CMK (cell line): ENCODE measurements around the gene MAP2K5.

Source experiments
- DNase-seq: peaks from one replicate; pipeline ENCODE4 v3.0.0-alpha.2; 2010; ENCODE audit warnings: low read depth

Gene MAP2K5

GRCh38 chr15:67758619-67759300 is 216.3 kb downstream of the MAP2K5 start:
- DNase-seq = no peak

DNA sequence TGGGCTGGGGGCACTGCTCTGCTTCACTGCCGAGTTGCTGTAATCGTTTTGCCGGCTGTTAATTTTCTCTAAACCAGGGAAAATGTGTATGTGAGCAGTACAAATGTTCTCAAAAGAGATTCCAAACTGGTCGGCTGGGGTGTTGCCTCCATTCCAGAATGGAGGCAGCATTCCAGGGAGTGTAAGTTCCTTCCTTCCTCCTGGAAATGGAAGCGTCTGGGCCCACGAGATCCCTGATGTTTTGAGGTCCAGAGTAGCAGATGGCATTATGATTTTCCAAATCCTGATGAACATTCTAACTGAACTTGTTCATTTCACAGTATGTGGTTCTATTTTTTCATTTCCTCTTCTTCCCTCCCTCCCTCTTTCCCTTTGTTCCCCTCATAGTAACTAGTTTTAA is 218.4 kb downstream of the MAP2K5 start:
- no peak for DNase-seq

- DNase-seq = no peak
Measured at GRCh38 chr15:67761343-67761742, 218.8 kb downstream of the MAP2K5 start.

- DNase-seq = no peak
Measured at GRCh38 chr15:67762610-67763368, 220.3 kb downstream of the MAP2K5 start.

GRCh38 chr15:67765701-67766100 is 223.2 kb downstream of the MAP2K5 start:
- no peak for DNase-seq

DNA sequence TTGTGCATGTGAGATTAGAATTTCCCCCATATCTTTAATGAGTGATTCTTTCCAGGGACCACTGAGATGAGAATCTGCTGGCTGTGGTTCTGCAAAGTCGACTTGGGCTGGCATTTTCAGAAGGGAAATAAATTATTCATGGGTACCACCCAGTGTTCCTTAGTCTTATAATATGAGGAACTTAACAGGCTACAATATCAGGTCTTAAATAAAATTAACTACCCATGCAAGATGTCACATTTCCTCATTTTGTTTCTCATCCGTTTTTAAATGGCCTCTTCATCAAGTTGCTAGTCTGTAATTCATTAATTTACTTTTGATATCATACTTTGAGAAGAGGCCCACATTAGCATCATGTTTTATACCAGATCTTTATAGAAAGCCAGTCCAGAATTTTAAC is 224.5 kb downstream of the MAP2K5 start:
- no peak for DNase-seq

GRCh38 chr15:67768313-67768977 is 225.9 kb downstream of the MAP2K5 start:
- DNase-seq = no peak

DNA sequence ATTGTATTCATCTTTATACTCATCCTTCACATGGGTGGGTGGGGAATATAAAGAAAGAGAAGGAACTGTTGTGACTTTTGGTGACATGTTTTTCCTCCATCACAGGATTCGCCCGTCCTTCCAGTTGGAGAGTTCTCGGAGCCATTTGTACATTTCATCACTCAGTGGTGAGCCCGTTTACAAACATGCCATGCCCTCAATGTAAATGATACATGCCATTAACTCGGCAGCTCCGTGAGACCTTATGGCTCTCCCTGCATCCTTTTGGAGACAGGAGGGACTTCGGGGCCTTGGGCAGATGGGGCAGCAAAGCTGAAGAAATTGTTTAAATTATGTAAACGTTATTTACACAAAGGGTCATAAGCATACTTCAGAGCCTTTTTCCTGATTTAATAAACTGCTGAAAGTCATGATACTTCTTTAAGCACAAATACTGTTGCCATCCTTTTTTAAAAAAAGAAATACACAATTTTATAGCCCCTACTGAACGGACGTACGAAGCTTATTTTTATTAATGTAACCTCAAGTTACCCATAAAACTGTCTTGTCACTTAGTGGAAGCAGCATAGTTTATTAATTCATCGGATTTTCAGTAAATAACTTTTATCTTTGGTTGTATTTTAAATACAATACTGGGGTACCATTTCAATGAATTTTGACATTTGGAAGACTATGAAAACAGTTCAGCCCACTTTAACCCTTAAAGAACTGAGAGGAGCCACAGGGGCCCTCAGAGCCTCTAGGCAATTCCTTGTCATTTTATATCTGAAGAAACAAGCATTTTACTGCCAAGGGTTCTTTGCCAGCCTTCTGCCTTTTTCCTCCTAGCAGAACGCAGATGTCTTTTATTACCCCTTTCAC is 227.2 kb downstream of the MAP2K5 start:
- DNase-seq = no peak

- DNase-seq = no peak
Measured at GRCh38 chr15:67770358-67770628, 227.8 kb downstream of the MAP2K5 start.

DNA sequence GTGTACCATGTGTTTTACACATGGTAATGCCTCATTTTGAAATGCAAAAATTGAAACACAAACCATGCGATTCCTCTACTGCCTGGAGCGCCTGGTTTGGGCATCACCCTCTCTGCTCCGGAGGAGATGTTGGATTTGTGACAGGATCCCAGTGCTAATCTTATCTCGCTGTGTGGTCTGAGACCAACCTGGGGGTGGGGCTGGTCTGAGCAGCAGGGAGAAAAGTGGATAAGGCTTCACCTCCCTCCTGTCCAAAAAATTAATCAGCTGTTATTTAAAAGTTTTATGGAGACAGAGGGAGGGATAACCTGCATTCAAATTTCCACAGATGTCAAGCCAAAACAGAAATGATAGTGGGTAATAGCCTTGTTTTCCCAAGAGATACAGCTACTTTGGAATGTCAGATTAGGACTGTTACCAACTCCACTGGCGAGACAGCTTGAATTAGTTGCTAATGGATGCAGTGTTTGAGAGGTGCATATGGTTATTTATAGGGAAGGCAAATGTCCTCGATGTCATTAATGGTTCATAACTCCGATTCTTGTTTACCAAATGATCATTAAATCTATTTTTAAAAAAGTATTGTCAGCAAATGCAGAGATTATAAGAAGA is 228.8 kb downstream of the MAP2K5 start:
- no peak for DNase-seq

- DNase-seq = no peak
Measured at GRCh38 chr15:67774626-67775025, 232.1 kb downstream of the MAP2K5 start.

- DNase-seq = no peak
Measured at GRCh38 chr15:67775250-67775649, 232.7 kb downstream of the MAP2K5 start.

- DNase-seq = no peak
Measured at GRCh38 chr15:67775998-67776397, 233.5 kb downstream of the MAP2K5 start.

DNA sequence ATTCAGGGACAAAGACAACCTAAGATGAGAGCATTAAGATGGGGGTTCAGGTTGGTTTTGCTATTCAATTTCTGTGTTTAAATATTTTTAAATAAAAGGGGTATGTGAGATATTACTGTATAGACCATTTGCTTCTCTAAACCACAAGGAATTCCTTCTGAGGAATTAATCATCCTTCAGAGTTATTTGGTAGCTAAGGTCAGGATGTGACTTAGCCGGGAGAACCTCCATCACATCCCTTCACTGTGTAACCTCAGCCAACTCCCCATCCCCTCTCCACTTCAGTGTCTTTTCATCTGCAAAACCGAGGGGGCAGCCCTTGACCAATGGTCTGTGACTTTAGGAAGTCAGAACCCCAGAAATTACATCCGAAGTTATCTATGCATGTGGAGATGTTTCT is 234.1 kb downstream of the MAP2K5 start:
- DNase-seq = no peak

DNA sequence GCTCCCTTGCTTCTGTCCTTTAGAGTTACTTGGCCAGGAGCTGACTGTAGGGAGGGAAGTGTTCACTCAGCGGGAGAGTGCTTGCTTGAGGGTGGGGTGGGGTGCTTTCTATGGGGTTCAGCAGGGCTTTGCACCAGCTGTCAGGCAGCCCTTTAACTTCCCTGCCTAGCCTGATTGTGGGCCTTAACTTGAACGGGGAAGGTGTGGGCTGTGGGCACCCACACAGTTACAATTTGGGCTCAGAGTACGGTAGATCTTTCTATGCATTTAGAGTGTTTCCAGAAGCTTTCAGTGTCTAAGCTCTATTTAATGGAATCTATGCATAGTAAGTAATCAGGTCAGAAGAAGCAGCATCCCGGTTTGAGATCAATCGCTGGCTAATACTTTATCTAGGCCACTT is 234.6 kb downstream of the MAP2K5 start:
- no peak for DNase-seq

- DNase-seq = no peak
Measured at GRCh38 chr15:67777773-67778172, 235.3 kb downstream of the MAP2K5 start.

GRCh38 chr15:67778968-67779548 is 236.6 kb downstream of the MAP2K5 start:
- no peak for DNase-seq

- peak; percentile 59 for DNase-seq
Measured at GRCh38 chr15:67779549-67780111, 237.1 kb downstream of the MAP2K5 start.

DNA sequence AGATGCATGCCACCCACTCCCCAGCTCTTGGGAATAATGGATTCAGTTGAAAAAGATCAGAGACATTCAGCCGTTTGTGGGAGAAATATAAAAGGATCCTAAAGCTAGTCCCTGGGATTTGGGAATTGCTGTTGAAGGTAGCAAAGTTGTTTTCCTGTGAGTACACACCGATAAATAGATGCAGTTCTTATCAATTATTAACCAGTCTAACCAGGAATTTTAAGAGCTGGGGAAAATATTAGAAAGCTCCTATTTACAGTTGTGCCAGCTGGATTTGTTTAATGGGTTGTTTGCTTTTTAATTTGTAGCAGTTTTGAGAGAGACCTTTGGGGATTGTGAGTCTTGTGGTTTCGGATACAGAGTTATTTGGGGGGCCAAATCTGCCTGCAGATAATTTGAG is 238.6 kb downstream of the MAP2K5 start:
- DNase-seq = no peak

DNA sequence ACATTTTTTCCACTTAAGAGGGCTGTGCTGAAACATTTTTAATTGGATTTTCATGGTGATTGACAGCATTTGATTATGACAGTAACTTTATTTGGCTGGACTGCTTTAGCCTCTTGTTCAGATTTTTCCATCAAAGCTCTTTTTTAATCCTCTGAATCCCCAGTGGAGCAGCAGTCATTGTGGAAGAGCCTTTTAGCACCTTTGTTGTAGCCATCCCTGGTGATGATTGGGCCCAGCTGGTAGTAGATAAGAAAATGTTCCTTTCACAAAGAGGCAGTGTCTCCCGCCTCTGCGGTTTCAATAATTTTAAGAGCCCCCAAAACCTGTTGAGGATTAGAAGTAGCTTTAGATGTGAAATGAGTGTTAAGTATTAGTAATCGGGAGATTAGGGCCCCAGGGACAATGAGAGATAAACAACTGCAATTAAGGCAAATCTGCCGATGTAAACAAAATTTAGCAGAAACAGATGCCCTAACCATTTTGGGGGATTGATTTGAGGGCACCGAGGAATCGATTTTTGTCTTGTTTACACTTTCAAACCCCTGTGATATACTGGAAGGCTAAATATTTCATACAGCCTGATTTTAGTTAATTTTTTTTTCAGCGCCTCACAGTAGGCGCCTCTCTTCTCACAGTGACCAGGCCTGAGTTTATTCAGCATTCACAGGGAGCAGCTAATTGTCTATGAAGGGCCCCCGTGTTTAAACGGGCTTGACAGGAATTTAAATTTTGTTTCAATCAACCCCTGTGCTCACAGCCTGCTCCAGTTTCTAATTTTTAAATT is 239.6 kb downstream of the MAP2K5 start:
- DNase-seq = no peak

DNA sequence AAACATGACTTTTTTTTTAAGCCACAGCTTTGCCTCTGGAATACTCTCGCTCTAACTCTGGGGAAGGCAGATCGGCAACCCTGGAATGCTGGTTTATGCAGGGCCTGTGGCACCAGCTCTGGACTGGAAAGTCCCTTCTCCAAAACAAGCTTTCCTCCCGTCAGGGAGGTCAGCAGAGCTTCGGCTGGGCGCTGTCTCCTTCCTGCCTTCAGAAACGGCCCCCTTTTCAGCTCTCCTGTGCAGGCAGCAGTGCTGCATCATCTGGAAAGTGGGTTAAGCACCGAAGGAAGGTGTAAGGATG is 240.1 kb downstream of the MAP2K5 start:
- DNase-seq = no peak
